ENCODE results near the gene LSM11.

LSM11 gene

DNA sequence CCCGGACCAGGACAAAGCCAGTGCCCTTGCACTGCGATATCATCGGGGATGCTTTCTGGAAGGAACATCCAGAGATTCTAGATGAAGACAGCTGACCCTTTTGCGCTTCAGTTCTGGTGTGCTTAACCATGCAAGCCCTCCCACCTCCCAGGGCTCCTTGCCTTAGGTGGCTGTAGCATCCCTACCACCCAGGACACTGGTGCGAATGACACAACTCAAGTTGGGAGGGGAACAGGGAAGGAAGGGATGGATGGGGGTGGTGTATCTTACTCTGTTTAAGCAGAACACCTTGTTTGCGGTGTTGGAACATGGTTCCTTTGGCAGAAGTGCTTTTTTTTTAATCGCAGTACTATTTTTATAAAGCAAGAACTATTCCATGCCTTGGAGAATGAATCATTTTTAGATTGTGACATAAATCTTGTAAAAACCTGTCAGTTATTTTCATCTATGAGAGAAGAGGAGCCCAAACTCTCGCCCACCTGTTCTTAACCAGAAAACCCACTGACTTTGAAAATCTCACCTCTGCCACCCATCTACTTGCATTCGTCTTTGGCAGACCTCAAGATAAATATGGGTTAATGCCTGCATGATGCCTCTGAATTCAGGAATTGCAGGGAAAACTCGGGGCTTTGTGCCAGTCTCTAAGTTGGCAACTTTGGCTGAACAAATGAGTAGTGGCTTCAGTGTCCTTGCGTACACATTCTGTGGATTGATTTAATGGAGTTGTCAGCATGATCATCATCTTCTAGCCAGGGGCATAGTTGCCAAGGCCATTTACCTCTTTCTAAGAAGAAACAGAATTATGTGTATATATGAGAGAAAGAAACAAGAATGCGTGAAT lies 3.9 kb upstream of the LSM11 start:
- H3K4me1 ChIP-seq (ENCODE audit: control insufficient read depth, insufficient read depth, low read length), result no peaks in the 10 kb centered on the region
- H3K9ac ChIP-seq (ENCODE audit: low read depth, low read length), result no peak overlapping the region
- no peak overlapping the region for H3K4me3 ChIP-seq (ENCODE audit: low read depth, low read length)
- H3K9me3 ChIP-seq (ENCODE audit: control insufficient read depth, insufficient read depth, low read length), result no peaks in the 10 kb centered on the region
- H3K27me3 ChIP-seq (ENCODE audit: control insufficient read depth, insufficient read depth, low read length), result peaks cover 12% of the 10 kb centered on the region
- H3K36me3 ChIP-seq (ENCODE audit: control insufficient read depth, insufficient read depth, low read length), result peaks cover 7% of the 10 kb centered on the region

DNA sequence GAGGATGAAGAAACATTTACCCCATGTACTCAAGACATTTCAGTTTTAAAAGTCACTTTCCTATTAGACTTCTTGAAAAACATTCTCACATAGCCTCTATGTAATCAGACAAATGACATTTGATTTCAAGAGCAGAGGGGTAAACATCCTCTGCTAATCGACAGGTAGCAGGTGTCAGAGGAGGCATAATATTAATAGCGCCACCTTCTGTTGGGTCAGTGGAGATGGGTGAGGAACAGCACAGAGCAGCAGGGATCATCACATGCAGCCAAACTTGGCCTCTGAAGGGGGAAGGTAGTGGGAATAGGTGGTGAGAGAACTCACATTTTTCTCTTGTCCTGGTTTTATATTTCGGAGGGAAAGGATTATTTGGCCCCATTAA lies 3.3 kb upstream of the LSM11 start:
- Histone ChIP-seq H3K4me3 (ENCODE audit: low read depth, low read length) (no peak overlapping the region), H3K36me3 (ENCODE audit: control insufficient read depth, insufficient read depth, low read length) (peaks cover 7% of the 10 kb centered on the region), H3K9me3 (ENCODE audit: control insufficient read depth, insufficient read depth, low read length) (no peaks in the 10 kb centered on the region)

DNA sequence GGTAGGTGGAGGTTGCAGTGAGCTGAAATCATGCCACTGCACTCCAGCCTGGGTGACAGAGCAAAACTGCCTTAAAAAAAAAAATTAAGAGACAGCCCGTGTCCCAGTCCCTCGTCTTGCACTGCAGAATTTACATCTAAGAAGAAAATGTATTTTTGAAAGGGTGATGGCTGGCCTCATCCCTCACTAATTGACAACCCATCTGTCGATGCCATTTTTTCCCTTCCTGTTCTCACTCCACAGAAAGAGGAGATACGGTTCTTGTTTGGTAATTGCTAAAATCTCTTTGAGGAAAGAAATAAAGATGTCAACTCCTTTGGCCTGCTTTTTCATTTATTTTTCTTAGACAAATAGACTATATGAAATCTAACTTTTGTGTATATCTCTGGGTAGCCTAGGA lies 2.4 kb upstream of the LSM11 start:
- Histone ChIP-seq H3K4me3 (ENCODE audit: low read depth, low read length) (no peak overlapping the region), H3K4me1 (ENCODE audit: control insufficient read depth, insufficient read depth, low read length) (no peaks in the 10 kb centered on the region), H3K9ac (ENCODE audit: low read depth, low read length) (no peak overlapping the region), H3K27me3 (ENCODE audit: control insufficient read depth, insufficient read depth, low read length) (peaks cover 25% of the 10 kb centered on the region), H3K36me3 (ENCODE audit: control insufficient read depth, insufficient read depth, low read length) (peaks cover 7% of the 10 kb centered on the region), H3K9me3 (ENCODE audit: control insufficient read depth, insufficient read depth, low read length) (no peaks in the 10 kb centered on the region)

More for the DNA sequence above, 3.3 kb upstream of the LSM11 start:
- Histone ChIP-seq H3K4me1 (ENCODE audit: control insufficient read depth, insufficient read depth, low read length) (no peaks in the 10 kb centered on the region), H3K27me3 (ENCODE audit: control insufficient read depth, insufficient read depth, low read length) (peaks cover 18% of the 10 kb centered on the region), H3K9ac (ENCODE audit: low read depth, low read length) (no peak overlapping the region)

DNA sequence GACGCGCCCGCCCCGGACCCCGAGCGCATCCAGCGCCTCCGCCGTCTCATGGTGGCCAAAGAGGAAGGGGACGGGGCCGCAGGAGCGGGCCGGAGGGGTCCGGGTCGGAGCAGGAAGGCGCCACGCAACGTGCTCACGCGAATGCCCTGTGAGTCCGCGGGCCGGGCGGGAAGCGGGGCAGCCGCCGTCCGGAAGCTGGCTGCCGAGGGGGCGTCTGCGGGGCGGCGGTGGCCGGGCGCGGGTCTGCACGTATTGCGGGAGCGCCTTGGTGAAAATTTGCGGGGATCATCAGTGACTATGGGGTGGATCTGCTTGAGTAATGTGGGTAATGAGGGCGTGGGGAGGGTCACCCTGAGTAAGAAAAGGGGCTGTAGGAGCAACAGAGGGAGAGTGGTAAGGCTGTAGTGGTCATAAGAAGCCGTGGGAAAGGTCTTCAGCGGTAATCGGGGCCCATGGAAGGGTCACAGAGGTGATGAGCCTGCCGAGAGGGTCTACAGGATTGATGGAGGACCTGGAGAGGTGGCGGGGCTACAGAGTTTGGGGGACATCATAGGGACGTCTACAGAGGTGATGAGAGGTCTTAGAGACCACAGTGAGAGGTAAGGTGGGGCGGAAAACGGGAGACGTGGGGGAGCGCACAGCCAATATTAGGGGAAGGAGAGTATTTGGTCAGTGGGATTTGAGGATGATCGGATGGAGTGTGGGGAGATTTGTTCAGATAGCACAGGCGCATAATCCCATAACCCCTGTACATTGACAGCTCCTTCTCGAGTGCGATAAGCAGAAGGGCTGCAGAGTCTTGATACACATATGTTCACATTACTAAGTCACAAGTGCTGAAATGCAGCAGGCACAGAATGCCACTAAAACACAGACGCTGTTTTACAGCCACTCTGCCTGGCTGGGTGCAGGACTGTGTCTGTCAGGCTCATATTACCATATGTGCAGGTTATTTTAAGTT lies 819 bp downstream of the LSM11 start:
- no peaks in the 10 kb centered on the region for H3K4me1 ChIP-seq (ENCODE audit: control insufficient read depth, insufficient read depth, low read length)
- peaks cover 25% of the 10 kb centered on the region for H3K27me3 ChIP-seq (ENCODE audit: control insufficient read depth, insufficient read depth, low read length)
- no peaks in the 10 kb centered on the region for H3K9me3 ChIP-seq (ENCODE audit: control insufficient read depth, insufficient read depth, low read length)
- H3K36me3 ChIP-seq (ENCODE audit: control insufficient read depth, insufficient read depth, low read length), result no peaks in the 10 kb centered on the region
- H3K9ac ChIP-seq (ENCODE audit: low read depth, low read length), result peak overlapping the region; percentile 76
- H3K4me3 ChIP-seq (ENCODE audit: low read depth, low read length), result peak overlapping the region; percentile 84

DNA sequence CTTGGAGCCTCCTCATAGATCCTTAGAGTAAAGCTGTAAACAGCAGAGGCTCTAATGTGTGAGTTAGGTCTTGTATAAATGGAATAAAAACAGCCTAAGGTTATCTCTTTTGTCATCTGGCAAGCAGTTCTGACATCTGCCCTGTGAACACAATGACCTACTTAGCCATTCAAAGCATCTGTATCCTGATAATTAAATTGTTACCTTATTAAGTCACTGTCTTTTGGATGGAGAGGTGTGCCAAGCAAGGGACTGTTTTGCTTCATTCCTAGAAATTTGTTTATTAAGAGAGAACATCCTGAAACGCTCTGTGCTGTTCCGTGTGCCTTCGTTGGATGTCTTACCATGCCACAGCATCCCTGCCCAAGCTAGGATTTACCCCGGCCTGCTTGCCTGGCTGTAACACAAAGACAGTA lies 1.5 kb downstream of the LSM11 start:
- Histone ChIP-seq H3K27me3 (ENCODE audit: control insufficient read depth, insufficient read depth, low read length) (peaks cover 25% of the 10 kb centered on the region), H3K9ac (ENCODE audit: low read depth, low read length) (no peak overlapping the region), H3K4me3 (ENCODE audit: low read depth, low read length) (peak overlapping the region; percentile 84), H3K36me3 (ENCODE audit: control insufficient read depth, insufficient read depth, low read length) (no peaks in the 10 kb centered on the region), H3K9me3 (ENCODE audit: control insufficient read depth, insufficient read depth, low read length) (no peaks in the 10 kb centered on the region), H3K4me1 (ENCODE audit: control insufficient read depth, insufficient read depth, low read length) (no peaks in the 10 kb centered on the region)

DNA sequence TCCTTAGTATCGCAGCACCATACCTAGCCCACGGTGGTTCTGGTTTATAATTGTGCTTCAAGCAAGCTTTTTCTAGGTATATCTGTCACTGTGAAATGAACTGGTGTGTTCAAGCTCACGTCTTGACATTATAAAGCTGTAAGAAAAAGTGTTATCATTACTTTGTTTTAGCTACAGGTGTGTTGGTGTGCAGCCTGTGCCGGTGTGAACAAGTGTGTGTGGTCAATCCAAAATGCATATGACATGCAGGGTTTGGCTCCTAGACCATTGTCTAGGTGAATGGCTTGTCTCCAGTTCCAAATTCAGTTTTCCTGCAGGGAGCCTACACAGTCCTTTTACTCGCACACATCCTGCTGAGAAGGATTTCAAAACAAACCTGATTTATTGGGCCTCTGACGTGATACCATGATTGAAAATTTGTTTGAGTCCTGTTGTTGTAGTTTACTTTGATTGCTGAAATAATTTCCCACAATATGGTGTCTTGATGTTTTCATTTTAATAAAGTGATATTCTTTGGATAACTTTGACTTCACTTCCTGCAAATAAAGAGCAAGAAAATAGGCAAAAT lies 3.7 kb downstream of the LSM11 start:
- no peak overlapping the region for H3K4me3 ChIP-seq (ENCODE audit: low read depth, low read length)
- no peaks in the 10 kb centered on the region for H3K9me3 ChIP-seq (ENCODE audit: control insufficient read depth, insufficient read depth, low read length)
- H3K4me1 ChIP-seq (ENCODE audit: control insufficient read depth, insufficient read depth, low read length), result no peaks in the 10 kb centered on the region
- no peaks in the 10 kb centered on the region for H3K36me3 ChIP-seq (ENCODE audit: control insufficient read depth, insufficient read depth, low read length)
- H3K9ac ChIP-seq (ENCODE audit: low read depth, low read length), result no peak overlapping the region
- H3K27me3 ChIP-seq (ENCODE audit: control insufficient read depth, insufficient read depth, low read length), result peaks cover 25% of the 10 kb centered on the region

DNA sequence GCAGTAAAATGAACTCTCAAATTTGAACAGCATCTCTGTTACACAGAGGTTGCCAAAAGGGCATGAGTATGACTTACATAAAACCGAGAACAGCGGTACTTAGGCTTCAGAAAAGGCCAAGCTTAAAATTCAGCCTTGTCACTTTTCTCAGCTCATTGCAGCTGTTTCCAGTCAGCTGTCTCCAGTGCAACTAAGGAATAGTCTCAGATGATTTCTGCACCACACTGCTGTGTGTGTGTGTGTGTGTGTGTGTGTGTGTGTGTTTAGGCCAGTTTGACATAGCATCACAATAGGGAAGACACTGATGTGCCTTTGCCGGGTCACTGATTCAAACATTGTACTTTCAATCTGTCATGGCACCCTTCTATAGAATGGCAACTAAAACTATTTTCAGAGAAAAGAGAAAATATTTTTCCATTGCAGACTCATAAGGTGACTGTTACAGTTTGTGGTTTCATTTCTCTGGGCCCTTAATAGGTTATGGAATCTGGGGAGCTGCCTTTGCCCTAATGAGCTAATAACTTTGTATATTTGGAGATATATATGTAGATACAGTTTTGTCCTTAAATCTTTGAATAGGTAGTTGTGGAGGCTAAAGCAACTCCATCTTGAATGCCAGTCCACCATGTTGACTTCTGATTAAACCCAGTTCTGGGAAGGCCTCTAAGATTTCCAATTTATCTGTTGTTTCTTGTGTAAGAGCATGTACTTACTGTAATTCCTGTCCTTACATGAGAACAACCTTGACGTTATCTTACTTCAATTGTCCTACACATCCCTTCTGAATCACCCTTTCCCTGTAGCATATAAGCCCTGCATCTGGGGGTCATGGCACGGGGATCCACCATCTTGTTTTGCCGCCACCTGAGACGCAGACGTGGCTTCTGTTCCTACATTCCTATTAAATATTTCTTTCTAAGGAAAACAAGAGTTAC lies 4.5 kb downstream of the LSM11 start:
- no peaks in the 10 kb centered on the region for H3K36me3 ChIP-seq (ENCODE audit: control insufficient read depth, insufficient read depth, low read length)
- no peaks in the 10 kb centered on the region for H3K9me3 ChIP-seq (ENCODE audit: control insufficient read depth, insufficient read depth, low read length)
- H3K9ac ChIP-seq (ENCODE audit: low read depth, low read length), result no peak overlapping the region
- H3K27me3 ChIP-seq (ENCODE audit: control insufficient read depth, insufficient read depth, low read length), result peaks cover 21% of the 10 kb centered on the region
- H3K4me3 ChIP-seq (ENCODE audit: low read depth, low read length), result no peak overlapping the region
- no peaks in the 10 kb centered on the region for H3K4me1 ChIP-seq (ENCODE audit: control insufficient read depth, insufficient read depth, low read length)

DNA sequence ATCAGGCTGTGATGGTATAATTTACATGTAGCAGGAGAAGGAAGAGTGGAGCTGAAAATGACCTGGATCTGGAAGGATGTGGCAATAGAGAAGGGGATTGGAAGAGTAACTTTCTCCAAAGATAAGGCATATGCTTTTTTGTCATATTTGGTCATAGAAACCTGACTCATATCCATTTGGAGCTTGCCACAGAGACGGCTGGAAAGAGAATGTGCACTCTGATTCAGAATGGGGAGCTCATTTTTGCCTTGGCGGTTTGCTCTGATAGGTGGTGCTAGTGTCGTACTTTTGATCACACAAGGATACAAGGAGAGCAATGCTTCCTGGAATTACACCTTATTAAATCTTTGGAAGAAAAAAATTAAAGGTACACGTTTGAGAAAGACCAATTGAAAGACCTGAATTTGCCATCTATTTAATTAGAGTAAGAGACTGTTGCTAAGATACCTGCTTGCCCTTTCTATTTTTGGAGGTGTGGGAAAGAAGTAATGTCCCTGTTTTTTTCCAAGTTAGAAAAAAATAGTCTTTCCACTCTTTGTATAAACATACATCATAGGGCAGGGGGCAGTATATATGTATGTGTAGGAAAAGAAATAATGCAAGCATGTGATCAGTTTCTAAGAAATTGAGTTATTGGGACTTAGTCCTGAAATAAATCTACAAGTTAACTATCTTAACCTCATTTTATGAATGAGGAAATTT lies 5.4 kb downstream of the LSM11 start:
- Histone ChIP-seq H3K9ac (ENCODE audit: low read depth, low read length) (no peak overlapping the region), H3K4me1 (ENCODE audit: control insufficient read depth, insufficient read depth, low read length) (no peaks in the 10 kb centered on the region), H3K36me3 (ENCODE audit: control insufficient read depth, insufficient read depth, low read length) (no peaks in the 10 kb centered on the region), H3K27me3 (ENCODE audit: control insufficient read depth, insufficient read depth, low read length) (peaks cover 19% of the 10 kb centered on the region), H3K9me3 (ENCODE audit: control insufficient read depth, insufficient read depth, low read length) (no peaks in the 10 kb centered on the region), H3K4me3 (ENCODE audit: low read depth, low read length) (no peak overlapping the region)

DNA sequence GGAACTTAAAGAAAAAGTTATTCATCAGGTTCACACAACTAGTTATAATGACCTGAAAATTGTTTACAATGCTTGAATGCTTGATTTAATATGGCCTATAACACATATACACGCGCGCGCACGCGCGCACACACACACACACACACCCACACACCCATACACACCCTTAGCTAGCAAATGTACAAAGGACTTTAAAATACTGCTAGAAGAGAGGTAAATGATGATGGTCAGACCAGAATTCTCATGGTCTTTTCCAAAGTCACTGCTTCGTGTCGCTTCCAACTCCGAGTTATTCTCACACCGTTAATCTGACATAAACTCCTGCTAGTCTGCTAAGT lies 5.9 kb downstream of the LSM11 start:
- Histone ChIP-seq H3K9ac (ENCODE audit: low read depth, low read length) (no peak overlapping the region), H3K27me3 (ENCODE audit: control insufficient read depth, insufficient read depth, low read length) (peaks cover 15% of the 10 kb centered on the region), H3K4me1 (ENCODE audit: control insufficient read depth, insufficient read depth, low read length) (no peaks in the 10 kb centered on the region), H3K36me3 (ENCODE audit: control insufficient read depth, insufficient read depth, low read length) (no peaks in the 10 kb centered on the region), H3K4me3 (ENCODE audit: low read depth, low read length) (no peak overlapping the region), H3K9me3 (ENCODE audit: control insufficient read depth, insufficient read depth, low read length) (no peaks in the 10 kb centered on the region)

DNA sequence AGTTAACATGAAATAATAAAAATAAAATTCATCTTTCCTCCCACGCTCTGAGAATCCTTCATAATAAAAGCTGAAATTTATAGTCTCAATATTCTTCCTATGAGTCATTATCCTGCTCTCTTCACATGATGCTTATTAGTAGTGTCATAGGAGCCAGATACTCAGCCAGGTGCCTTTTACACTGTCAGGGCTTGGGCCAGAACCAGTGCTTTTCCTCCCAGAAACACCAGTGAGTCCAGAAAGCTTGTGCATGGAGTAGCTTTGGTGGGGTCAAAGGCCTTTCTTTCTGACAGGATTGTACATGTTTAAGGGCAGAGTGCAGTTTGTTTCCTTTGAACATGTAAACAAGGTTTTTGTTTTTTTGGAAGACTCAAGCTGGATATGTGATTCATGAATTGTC lies 6.8 kb downstream of the LSM11 start:
- Histone ChIP-seq H3K4me1 (ENCODE audit: control insufficient read depth, insufficient read depth, low read length) (no peaks in the 10 kb centered on the region), H3K36me3 (ENCODE audit: control insufficient read depth, insufficient read depth, low read length) (no peaks in the 10 kb centered on the region), H3K9ac (ENCODE audit: low read depth, low read length) (no peak overlapping the region), H3K27me3 (ENCODE audit: control insufficient read depth, insufficient read depth, low read length) (peaks cover 6% of the 10 kb centered on the region), H3K4me3 (ENCODE audit: low read depth, low read length) (no peak overlapping the region), H3K9me3 (ENCODE audit: control insufficient read depth, insufficient read depth, low read length) (no peaks in the 10 kb centered on the region)
